ENCODE measurements around the gene NR5A1.

The NR5A1 gene

GRCh38 chr9:124479371-124479770, 27.8 kb downstream of the NR5A1 start:
- DNase-seq = no peak

- no peak for DNase-seq
These were observed 28.8 kb downstream of the NR5A1 start for GRCh38 chr9:124478354-124478753.

GRCh38 chr9:124477648-124478285, 29.4 kb downstream of the NR5A1 start:
- DNase-seq = no peak

GRCh38 chr9:124477211-124477647, 30.0 kb downstream of the NR5A1 start:
- DNase-seq = no peak

- no peak for DNase-seq
These were observed 31.1 kb downstream of the NR5A1 start for GRCh38 chr9:124475868-124476690.

- DNase-seq = no peak
These were observed 31.9 kb downstream of the NR5A1 start for GRCh38 chr9:124475158-124475867.

- DNase-seq = no peak
These were observed 33.0 kb downstream of the NR5A1 start for GRCh38 chr9:124474151-124474550.

GRCh38 chr9:124473310-124473709, 33.9 kb downstream of the NR5A1 start:
- DNase-seq = no peak

- DNase-seq = no peak
These were observed 34.4 kb downstream of the NR5A1 start for GRCh38 chr9:124472770-124473169.

GRCh38 chr9:124471761-124472160, 35.4 kb downstream of the NR5A1 start:
- no peak for DNase-seq

- DNase-seq = no peak
These were observed 36.5 kb downstream of the NR5A1 start for GRCh38 chr9:124470726-124471125.

- DNase-seq = no peak
These were observed 36.9 kb downstream of the NR5A1 start for GRCh38 chr9:124470306-124470705.

GRCh38 chr9:124469011-124469832, 38.0 kb downstream of the NR5A1 start:
- no peak for DNase-seq

- DNase-seq = no peak
These were observed 39.0 kb downstream of the NR5A1 start for GRCh38 chr9:124468061-124468740.

- no peak for DNase-seq
These were observed 39.7 kb downstream of the NR5A1 start for GRCh38 chr9:124467410-124468060.

GRCh38 chr9:124465736-124466135, 41.5 kb downstream of the NR5A1 start:
- no peak for DNase-seq

GRCh38 chr9:124462739-124463138, 44.5 kb downstream of the NR5A1 start:
- no peak for DNase-seq

GRCh38 chr9:124458441-124458840, 48.8 kb downstream of the NR5A1 start:
- no peak for DNase-seq

- no peak for DNase-seq
These were observed 49.2 kb downstream of the NR5A1 start for GRCh38 chr9:124457887-124458431.

- no peak for DNase-seq
These were observed 49.9 kb downstream of the NR5A1 start for GRCh38 chr9:124457079-124457886.
